Measurements from ENCODE around the gene FIGNL2.

FIGNL2 gene

DNA sequence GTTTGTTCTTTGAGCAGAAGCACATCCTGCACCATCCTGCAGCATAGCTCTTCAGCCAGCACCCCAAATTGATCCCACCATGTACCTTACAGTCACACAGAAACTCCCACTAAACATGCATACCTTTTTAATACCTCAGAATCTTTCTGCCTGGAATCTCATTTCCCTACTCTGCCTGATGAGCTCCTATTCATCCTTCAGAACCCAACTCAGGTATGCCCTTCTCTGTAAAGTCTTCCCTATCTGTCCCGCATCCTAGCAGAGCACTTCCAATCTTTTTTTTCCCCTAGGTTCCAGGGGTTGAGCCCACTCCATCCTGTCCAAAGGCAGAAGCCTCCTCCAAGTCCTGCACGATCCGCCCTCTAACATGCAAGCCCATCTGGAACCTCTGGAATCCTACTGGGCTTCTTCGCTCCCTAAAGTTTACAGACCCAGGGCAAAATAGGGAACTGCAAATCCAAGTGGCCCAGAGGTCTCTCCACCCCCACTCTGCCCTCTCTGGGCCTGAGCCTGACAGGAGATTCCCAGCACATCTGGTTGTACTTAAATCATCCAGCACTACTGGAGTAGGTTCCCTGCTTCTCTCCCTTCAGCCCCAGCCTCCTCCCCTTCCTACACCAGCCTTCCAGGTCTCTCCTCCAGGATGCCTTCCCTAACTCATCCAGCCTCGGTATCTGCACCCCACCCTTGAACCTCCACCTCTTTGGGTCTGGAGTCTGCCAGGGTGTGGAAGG is 4.1 kb upstream of the FIGNL2 start:
- Mint-ChIP-seq H3K27ac (no peak overlapping the region), H3K9me3 (no peaks in the 10 kb centered on the region), H3K36me3 (ENCODE audit: low read depth) (no peaks in the 10 kb centered on the region), H3K27me3 (ENCODE audit: low read depth) (peaks cover 46% of the 10 kb centered on the region), H3K4me3 (no peak overlapping the region), H3K4me1 (ENCODE audit: low read depth) (peaks cover 8% of the 10 kb centered on the region)

DNA sequence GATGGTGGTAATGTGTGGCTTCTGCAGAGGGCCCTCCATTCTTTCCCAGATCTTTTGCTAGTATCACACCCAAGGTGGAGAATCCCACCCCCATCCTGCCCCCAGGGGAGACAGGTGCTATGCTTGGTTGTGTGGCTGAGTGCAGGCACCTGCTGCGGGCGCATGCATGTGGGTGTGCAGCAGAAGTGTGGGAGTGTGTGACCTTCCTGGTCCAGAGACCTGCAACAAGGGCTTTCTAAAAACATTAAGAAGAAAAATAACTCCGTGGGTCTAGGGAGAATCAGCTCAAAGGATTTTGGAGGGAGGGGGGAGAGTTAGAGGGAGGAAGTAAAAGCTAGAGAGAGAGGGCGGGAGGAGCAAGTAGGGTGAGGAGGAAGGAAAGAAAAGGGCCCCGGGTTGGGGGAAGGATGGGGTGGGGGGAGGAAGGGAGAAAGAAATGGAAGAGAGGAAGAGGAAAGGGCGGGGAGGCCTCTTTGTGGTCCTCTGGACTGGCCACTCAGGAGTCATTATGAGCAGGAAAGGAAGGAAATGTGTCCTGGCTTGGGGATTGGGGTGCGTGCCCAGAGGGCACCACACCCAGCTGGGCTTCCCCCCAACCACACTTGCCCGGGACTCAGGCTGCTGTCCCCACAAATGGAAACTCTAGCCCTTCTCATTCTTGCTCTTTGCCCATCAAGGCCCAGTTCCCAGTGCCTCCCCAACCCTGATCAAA is 3.1 kb upstream of the FIGNL2 start:
- Mint-ChIP-seq H3K4me1 (ENCODE audit: low read depth) (peaks cover 10% of the 10 kb centered on the region), H3K9me3 (no peaks in the 10 kb centered on the region), H3K27ac (no peak overlapping the region), H3K36me3 (ENCODE audit: low read depth) (no peaks in the 10 kb centered on the region), H3K4me3 (no peak overlapping the region), H3K27me3 (ENCODE audit: low read depth) (peaks cover 48% of the 10 kb centered on the region)

DNA sequence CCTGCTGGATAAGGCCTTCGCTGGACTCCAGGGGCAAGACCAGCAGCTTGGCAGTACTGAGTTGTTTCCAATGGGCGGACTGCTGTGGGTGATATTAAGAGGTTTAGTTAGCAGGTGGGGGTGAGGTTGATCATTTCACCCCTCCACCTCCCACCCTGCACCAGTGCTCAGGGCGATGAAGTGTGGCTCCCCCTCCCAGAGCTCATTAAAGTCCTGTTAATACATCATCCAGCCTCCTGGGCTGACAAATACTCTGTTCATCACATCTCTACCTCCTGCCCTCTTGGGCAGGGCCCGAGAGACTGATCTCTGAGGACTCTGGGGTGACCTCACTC is 2.4 kb upstream of the FIGNL2 start:
- Mint-ChIP-seq H3K4me1 (ENCODE audit: low read depth) (peaks cover 10% of the 10 kb centered on the region), H3K4me3 (no peak overlapping the region), H3K27ac (no peak overlapping the region), H3K27me3 (ENCODE audit: low read depth) (peaks cover 52% of the 10 kb centered on the region), H3K36me3 (ENCODE audit: low read depth) (no peaks in the 10 kb centered on the region), H3K9me3 (no peaks in the 10 kb centered on the region)

DNA sequence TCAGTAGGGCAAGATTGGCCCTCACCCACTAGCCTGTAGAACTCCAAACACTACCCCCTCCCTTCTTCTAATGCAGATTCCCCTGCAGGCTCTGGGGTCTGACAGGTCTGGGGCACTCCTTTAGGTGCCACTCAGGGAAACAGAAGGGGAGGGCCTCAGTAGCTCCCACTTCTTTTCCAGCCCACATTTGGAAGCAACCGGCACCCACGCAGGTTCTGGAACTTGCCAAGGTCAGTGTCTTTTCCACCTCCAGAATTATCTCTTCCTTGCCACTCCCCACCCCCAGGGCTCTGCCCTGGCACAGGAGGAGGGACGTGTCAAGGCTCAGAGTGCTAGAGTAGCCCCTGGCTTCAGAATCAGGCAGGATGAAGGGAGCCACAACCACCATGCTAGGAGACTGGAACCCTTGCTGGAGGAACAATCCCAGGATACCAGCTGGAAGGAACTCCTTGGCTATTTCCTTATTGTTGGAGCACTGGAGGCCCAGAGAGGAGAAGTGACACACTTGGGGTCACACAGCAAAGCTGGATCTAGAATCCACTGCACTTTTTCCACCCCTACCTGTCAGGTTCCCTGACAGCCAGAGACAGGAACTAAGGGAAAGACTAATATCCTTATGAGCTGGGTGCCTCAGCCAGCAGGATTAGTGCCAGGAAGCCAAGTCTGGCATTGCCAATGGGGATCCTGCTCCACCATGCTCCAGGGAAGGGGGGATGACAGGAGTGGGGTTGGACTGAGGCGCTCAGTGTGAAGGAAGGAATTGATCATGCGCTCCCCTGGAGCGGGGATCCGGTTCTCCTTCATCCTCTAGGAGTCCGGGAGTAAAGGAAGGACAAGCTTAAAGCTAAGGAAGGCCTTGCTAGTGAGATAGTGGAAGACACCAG is 1.8 kb upstream of the FIGNL2 start:
- Mint-ChIP-seq H3K4me1 (ENCODE audit: low read depth) (peaks cover 10% of the 10 kb centered on the region), H3K9me3 (no peaks in the 10 kb centered on the region), H3K36me3 (ENCODE audit: low read depth) (no peaks in the 10 kb centered on the region), H3K27me3 (ENCODE audit: low read depth) (peaks cover 58% of the 10 kb centered on the region), H3K27ac (no peak overlapping the region), H3K4me3 (no peak overlapping the region)

DNA sequence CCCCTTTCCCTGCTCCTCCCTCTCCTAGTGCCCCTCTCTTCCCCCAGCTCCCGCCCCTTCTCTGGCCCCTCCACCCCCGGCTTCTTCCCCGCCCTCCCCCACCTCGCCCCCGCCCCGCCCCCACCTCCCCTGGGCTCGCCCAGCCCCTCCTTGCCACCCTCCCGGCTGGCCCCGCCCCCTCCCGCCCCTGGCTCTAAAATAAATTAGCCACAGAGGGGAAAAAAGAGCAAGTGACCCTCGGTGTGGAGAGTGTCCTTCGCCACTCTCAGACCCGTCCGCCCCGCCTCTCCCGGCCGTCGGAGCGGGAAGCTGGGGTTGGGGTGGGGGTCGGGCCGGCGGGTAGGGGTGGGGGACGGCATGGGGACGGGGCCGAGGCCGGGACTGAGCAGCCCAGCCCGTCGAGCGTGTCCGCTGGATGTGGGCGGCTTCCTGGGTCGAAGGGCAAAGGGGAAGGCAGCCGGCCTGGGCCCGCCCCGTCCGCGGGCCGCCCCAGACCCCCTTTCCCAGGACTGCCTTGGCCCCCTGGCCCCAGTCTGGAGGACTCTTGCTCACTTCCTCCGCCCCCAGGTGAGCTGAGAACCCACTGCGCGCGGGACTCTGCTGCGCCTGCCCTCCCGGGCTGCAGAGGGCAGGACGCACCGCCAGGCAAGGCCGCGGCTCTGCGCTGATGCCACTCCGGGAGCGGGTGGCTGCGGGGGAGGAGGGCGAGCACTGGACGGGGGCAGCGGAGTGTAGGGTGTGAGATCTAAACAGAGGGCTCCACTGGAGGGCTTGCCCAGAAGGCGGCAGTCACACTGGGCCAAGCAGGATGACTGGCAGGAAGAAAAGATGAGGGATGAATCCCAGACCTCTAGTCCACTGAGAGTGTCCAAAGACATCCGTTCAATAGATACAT is 570 bp upstream of the FIGNL2 start:
- Mint-ChIP-seq H3K27ac (no peak overlapping the region), H3K4me3 (no peak overlapping the region)

DNA sequence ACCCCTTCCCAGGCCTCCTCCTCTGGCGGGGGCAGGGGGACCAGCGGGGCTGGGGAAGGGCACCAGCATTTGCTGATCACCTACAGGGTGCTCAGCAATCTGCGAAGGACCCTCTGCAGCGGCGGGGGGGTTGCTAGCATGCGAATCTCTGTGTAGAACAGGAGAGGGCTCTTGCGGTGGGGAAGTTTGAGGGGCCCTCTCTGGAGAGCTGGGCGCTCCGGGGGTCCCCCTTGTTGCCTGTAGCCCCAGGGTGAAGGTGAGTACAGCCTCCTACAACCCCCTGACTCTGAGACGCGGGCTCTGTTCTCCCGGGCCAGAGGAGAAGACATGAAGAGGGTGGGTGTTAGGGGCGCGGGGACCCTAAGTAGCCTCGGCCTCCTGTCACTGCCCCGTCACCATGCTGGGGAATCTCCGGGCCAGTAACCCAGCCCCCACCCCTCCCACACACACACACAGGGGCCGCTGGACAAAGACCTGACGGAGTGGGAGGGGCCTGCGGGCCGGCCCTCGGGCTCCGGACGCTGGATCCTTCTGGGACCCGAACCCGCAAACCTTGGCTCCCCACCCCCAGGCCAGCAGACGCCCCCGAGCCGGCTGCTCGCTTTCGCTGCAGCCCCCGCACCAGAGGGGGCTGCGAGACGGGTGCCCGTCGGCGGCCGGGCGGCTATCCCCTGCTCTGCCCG is 734 bp downstream of the FIGNL2 start:
- Mint-ChIP-seq H3K27ac (no peak overlapping the region), H3K9me3 (no peaks in the 10 kb centered on the region), H3K4me1 (ENCODE audit: low read depth) (peaks cover 10% of the 10 kb centered on the region)

More for the DNA sequence above, 570 bp upstream of the FIGNL2 start:
- peaks cover 10% of the 10 kb centered on the region for H3K4me1 Mint-ChIP-seq (ENCODE audit: low read depth)
- no peaks in the 10 kb centered on the region for H3K9me3 Mint-ChIP-seq
- no peaks in the 10 kb centered on the region for H3K36me3 Mint-ChIP-seq (ENCODE audit: low read depth)
- peaks cover 69% of the 10 kb centered on the region for H3K27me3 Mint-ChIP-seq (ENCODE audit: low read depth)

DNA sequence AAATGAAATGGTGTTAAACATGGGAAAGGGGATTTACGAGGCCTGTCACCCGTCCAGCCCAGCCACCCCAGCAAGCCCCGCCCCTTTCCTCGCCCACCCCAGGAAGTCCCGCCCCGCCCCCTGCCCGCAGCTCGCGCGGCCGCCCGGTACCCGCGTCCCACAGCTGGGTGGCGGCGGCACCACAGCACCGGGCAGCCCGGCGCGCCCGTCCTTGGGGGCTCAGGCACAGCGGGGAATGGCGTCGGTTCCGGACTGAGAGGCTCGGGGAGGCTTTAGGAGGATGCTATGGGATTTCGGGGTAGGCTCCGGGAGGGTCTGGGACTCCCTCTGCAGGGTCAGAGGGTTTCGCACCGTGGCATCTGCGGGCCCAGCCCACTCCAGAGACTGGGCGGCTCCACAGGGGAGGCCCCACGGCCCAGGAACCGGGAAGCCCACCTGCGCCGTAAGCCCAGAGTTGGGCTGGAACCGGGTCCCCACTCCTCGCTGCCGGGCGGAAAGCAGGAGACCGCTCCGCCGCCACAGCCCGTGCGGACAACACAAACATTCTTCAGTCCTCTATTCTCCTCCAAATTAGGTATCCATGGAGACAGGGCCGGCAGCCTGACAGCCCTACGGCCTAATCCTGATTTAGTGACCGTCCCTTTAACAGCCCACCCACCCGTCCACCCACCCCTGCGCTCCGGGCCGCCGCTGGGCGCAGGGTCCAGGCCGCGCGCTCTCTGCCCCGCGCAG is 1.4 kb downstream of the FIGNL2 start:
- Mint-ChIP-seq H3K9me3 (no peaks in the 10 kb centered on the region), H3K4me1 (ENCODE audit: low read depth) (peaks cover 10% of the 10 kb centered on the region), H3K36me3 (ENCODE audit: low read depth) (no peaks in the 10 kb centered on the region), H3K27ac (no peak overlapping the region), H3K4me3 (peak overlapping the region; percentile 40), H3K27me3 (ENCODE audit: low read depth) (peaks cover 65% of the 10 kb centered on the region)

More for the DNA sequence above, 734 bp downstream of the FIGNL2 start:
- Mint-ChIP-seq H3K27me3 (ENCODE audit: low read depth) (peaks cover 71% of the 10 kb centered on the region), H3K4me3 (no peak overlapping the region), H3K36me3 (ENCODE audit: low read depth) (no peaks in the 10 kb centered on the region)

DNA sequence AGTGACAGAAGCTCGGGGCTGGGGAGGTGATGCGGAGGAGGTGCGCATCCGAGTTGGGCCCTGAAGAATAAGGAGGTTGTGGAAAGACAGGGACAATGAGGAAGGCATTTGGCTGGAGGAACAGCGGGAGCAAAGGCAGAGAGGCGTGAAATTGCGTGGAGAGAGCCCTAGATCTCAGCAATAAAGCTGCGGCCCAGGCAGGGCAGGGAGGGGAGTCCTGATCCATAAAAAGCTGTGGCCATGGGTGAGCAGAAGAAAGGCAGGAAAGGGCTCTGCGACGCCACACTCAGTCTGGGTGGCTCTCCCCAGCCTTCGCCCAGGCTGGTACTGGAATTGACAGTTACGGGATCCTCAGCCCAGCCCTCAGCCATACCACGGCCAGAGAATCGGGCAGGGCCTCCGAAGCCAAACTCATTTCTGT is 2.2 kb downstream of the FIGNL2 start:
- no peaks in the 10 kb centered on the region for H3K9me3 Mint-ChIP-seq
- H3K27me3 Mint-ChIP-seq (ENCODE audit: low read depth) = peaks cover 63% of the 10 kb centered on the region
- H3K4me3 Mint-ChIP-seq = no peak overlapping the region
- H3K36me3 Mint-ChIP-seq (ENCODE audit: low read depth) = no peaks in the 10 kb centered on the region
- H3K4me1 Mint-ChIP-seq (ENCODE audit: low read depth) = peaks cover 4% of the 10 kb centered on the region
- H3K27ac Mint-ChIP-seq = no peak overlapping the region

DNA sequence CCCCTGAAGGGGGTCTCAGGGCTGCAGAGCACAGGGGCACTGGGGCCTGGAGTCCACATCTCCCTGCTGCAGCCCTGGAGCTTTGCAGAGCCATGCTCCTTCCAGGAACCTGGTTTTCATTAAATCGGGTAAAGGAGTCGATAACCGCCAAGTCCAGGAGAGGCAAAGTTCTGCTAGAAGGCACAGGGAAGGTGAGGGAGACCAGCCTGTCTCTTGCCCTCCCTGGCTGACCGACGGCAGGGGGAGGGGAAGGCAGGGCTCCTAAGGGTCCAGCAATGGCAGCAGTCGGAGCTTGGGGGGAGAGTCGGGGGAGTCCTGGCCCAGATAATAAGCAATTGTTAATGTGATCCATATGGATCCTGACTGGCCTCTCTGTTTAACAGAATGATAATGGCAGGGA is 3.0 kb downstream of the FIGNL2 start:
- no peak overlapping the region for H3K27ac Mint-ChIP-seq
- peaks cover 3% of the 10 kb centered on the region for H3K4me1 Mint-ChIP-seq (ENCODE audit: low read depth)
- H3K4me3 Mint-ChIP-seq = no peak overlapping the region
- H3K36me3 Mint-ChIP-seq (ENCODE audit: low read depth) = no peaks in the 10 kb centered on the region
- peaks cover 55% of the 10 kb centered on the region for H3K27me3 Mint-ChIP-seq (ENCODE audit: low read depth)
- no peaks in the 10 kb centered on the region for H3K9me3 Mint-ChIP-seq

DNA sequence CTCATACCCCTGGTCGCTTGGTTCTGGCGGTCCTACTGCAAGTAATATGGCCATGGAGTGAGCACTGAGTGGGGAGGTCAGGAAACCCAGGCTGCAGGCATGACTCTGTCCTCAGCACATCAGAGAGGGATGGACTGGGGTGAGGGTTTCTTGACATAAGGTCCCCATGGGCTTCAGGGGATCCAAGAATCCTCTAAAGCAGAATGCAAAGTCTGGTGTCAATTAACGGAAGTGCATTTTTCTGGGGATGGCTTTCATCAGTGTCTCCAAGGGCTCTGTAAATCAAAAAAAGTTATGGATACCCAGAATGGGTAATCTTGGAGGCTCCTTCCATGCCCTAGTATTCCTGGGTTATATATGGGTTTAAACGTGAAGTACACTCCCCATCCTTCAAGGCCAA is 3.7 kb downstream of the FIGNL2 start:
- H3K27me3 Mint-ChIP-seq (ENCODE audit: low read depth) = peaks cover 48% of the 10 kb centered on the region
- H3K9me3 Mint-ChIP-seq = no peaks in the 10 kb centered on the region
- H3K36me3 Mint-ChIP-seq (ENCODE audit: low read depth) = no peaks in the 10 kb centered on the region
- H3K4me1 Mint-ChIP-seq (ENCODE audit: low read depth) = peaks cover 3% of the 10 kb centered on the region
- H3K27ac Mint-ChIP-seq = no peak overlapping the region
- no peak overlapping the region for H3K4me3 Mint-ChIP-seq

DNA sequence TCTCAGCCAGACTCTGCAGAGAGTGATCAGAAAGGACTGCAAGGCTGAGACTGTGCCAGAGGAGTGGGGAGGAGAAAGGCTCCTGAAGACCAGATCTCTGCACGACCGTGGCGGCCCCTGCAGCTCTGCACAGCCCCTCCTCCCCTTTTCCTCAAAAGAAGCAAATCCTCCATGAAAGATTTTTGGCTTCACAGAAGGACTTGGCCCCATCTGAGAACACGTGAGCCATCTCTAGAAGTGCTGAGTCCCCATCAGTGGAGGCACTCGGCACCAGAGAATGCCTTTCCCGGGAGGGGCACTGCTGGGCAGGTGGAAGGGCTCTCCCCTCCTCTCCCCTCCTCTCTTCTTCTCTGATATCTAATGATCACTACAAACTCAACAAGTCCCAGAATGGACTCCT is 6.8 kb downstream of the FIGNL2 start:
- Mint-ChIP-seq H3K4me3 (no peak overlapping the region), H3K27me3 (ENCODE audit: low read depth) (peaks cover 46% of the 10 kb centered on the region), H3K27ac (no peak overlapping the region), H3K4me1 (ENCODE audit: low read depth) (peaks cover 1% of the 10 kb centered on the region), H3K9me3 (no peaks in the 10 kb centered on the region), H3K36me3 (ENCODE audit: low read depth) (no peaks in the 10 kb centered on the region)

DNA sequence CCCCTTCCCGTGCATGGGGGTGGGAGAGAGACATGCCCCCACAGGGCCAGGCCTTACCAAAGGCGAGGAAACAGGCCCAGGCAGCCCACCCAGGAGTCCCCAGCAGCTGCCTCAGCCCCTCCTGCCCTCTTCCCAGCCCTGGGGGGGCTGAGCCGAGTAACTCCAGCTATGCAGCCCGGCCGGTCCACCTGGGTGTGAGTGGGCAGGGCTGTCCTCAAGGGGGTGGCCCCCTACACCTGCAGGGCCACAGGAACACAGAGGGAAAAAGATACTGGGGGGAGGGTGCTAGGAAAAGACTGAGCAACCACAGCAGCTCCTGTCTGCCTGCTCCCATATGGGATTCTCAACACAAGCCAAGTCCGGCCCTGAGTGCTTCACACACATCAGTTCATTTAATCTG is 7.6 kb downstream of the FIGNL2 start:
- H3K27ac Mint-ChIP-seq = no peak overlapping the region
- peaks cover 39% of the 10 kb centered on the region for H3K27me3 Mint-ChIP-seq (ENCODE audit: low read depth)
- H3K4me3 Mint-ChIP-seq = no peak overlapping the region
- H3K36me3 Mint-ChIP-seq (ENCODE audit: low read depth) = no peaks in the 10 kb centered on the region
- no peaks in the 10 kb centered on the region for H3K9me3 Mint-ChIP-seq
- no peaks in the 10 kb centered on the region for H3K4me1 Mint-ChIP-seq (ENCODE audit: low read depth)

DNA sequence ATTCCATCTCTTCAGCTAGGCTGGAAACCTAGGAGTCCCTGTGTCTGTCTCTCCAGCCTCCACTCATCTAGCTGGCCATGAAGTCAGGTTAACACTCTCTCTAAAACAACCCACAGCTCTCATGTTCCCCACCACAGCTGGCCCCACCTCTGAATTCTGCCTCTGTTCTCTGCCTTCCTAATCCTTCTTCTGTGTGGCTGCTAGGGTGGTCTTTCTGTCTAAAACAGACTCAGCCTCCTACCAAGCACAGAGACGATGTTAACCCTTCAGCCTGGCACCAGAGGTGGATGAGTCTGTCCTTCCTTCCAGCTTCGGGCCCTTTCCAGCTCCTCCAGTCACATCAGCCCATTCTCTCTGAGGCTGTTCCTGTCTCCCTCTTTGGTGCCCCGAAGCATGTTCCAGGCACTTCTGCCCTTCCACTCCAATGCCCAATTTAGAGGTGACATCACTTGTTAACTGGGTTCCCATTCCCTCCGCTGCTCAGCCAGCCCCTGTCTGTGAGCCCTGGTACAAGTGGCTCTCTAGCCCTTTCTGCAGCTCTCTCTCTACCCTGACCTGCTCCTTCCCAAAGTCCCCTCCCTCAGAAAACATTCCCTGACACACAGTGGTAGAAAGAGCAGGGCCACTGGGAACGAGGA is 9.1 kb downstream of the FIGNL2 start:
- Mint-ChIP-seq H3K4me3 (no peak overlapping the region), H3K27me3 (ENCODE audit: low read depth) (peaks cover 33% of the 10 kb centered on the region), H3K4me1 (ENCODE audit: low read depth) (no peaks in the 10 kb centered on the region), H3K9me3 (no peaks in the 10 kb centered on the region), H3K27ac (no peak overlapping the region), H3K36me3 (ENCODE audit: low read depth) (no peaks in the 10 kb centered on the region)
